Cerebellar nuclear complex (tissue), 1 donor: ENCODE measurements around the gene SEMA3A.
"Not testable (repeated sequence)": the region's sequence is repeated elsewhere in the genome, so short reads cannot be mapped to it uniquely, and the experiment has no call there.

ENCODE experiments used
- DNase-seq, 2 experiments: peaks; one replicate each; lab custom pipeline; 2025; lab: John Stamatoyannopoulos, UW

Gene SEMA3A

GRCh38 chr7:84060000-84060399, 134.6 kb downstream of the SEMA3A start:
- no peak for DNase-seq

- DNase-seq = no peak
These were observed 136.1 kb downstream of the SEMA3A start for GRCh38 chr7:84058311-84059076.

GRCh38 chr7:84057576-84057975, 137.0 kb downstream of the SEMA3A start:
- DNase-seq = no peak

GRCh38 chr7:84055904-84056605, 138.5 kb downstream of the SEMA3A start:
- DNase-seq = no peak

GRCh38 chr7:84055199-84055598, 139.4 kb downstream of the SEMA3A start:
- not testable (repeated sequence) for DNase-seq

- no peak for DNase-seq
These were observed 145.3 kb downstream of the SEMA3A start for GRCh38 chr7:84049071-84049836.

- DNase-seq = no peak
These were observed 147.5 kb downstream of the SEMA3A start for GRCh38 chr7:84047085-84047484.

- DNase-seq = no peak
These were observed 149.8 kb downstream of the SEMA3A start for GRCh38 chr7:84044834-84045233.

DNA sequence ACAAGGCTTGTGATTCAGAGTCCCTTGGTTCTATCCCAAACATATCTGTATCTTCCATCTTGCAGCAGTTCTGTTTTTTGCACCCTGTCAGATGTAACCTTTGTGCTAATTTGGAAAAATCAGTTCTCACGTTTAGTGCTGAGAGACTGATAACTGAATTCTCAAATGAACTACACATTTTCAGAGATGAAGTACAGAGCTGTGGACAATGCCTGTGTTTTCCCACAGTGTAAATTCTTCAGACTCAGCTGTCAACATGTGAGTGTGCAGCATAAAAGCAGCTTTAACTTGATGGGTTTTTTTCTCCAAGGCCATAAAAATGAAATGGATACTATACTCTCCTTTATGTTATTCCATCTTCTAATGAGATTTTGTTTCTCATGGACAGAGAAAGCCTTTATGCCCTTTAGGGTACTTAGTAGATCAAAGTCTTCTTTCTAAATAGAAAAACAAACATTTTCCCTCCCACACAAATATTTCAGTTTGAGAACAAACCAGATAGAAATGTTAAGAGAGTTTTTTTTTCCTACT, 150.9 kb downstream of the SEMA3A start:
- DNase-seq = no peak

DNA sequence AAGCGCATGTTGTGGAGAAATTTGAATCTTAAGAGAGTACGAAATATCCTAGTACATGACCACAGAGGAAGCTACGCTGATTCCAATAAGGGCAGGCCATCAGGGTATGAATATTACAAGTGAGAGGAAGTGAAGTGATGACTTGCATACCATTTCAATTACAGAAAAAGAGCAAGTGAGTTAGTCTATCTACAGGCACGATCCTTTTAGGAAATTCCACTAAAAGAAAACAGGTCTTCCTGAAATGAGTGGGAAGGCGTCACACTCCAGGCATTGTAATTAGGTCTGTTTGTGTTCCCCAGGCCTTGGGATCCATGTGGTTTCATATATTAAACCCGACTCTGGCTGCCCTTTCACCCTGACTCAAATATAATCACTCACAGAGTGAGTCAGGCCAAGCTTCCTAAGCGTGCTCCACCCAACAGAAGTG, 152.5 kb downstream of the SEMA3A start:
- no peak for DNase-seq

- DNase-seq = no peak
These were observed 152.9 kb downstream of the SEMA3A start for GRCh38 chr7:84041649-84042048.

- no peak for DNase-seq
These were observed 154.2 kb downstream of the SEMA3A start for GRCh38 chr7:84040355-84040754.

DNA sequence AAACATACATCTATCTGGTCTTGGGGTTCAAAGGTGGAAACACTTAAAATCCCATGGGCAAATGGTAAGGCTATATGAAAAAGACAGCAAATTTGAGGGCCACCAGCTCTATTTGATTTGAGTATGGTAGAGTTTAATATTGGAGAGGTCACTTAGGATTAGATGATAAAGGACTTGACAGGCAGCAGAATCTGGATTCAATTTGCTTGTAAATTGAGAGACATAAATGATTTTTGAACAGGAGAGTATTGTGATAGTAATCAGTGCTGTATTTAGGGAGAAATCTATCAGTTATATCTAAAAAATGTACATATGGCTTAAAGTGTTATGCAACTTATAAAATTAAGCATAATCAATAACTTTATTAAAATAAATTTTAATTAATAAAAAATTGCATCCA, 155.2 kb downstream of the SEMA3A start:
- DNase-seq = no peak

GRCh38 chr7:84027678-84028077, 166.9 kb downstream of the SEMA3A start:
- DNase-seq = no peak

- no peak for DNase-seq
These were observed 169.2 kb downstream of the SEMA3A start for GRCh38 chr7:84025332-84025927.

DNA sequence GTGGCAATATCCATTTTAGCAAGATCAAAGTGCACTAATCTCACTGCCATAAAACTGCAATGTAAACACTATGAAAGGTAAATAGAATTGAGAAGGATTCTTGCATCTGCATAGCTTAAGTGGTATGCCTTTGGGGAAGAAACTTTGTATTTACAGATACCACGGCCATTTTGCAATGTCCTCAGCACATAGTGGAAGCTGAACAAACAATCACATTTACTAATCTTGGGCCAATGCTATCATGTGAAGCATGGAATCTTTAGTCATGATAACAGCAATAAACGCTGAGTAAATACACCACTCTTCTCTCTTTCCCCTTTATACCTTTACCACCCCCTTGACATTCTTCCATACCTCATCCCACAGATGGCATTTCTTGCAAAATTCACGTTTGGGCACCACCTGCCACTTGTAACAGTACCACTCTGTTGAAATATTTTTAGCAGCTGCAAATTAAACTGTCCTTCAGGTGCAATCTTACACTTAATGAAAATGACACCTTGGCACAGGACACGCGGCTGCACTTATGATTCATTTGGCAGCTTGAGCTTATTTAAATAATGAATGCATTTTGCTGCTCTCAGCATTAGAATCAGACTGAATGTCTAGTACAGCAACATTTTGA, 171.8 kb downstream of the SEMA3A start:
- no peak for DNase-seq

DNA sequence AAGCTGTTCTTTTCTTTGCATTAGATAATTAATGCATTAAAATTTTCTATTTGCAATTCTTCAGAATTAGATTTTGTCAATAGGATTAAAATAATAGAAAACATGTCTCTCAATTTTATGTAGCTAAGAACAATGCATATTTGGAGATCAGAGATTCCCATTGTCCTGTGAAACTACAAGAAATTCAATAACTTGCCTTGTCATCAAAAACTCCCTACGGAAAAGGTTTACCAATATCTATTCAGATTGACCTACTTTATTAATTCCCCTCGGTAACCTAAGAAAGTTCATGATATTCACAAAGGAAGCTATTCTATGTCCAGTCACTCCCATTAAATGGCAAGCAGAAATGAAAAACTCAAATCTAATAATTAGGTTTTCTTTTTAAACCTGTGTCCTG, 172.6 kb downstream of the SEMA3A start:
- DNase-seq = no peak

DNA sequence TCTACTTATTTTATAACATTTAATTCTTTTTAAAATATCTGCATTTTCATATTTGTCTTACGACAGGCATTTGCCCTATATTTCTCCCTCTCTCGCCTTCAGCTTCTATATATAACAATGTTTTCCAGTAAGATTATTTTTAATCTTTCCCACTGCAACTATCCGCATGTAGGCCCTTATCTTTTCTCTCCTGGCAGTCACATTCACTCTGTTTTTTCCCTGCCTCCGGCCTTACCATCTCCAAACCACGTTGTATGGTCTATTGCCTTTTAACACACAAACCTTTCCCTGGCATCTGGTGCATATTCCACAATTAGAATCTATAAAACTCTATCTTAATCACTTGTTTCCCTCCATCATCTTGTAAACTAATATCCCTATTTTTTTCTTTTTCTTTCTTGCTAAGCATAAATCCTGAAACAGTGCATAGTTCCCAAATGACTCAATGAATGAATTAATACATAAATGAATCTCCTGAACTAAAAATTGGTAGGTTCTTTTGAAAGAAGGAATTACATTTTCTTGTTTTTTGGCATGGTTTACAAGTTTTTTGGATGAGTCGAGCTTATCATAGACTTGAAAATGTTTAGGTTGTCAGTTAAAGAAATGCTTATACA, 173.2 kb downstream of the SEMA3A start:
- DNase-seq = no peak

DNA sequence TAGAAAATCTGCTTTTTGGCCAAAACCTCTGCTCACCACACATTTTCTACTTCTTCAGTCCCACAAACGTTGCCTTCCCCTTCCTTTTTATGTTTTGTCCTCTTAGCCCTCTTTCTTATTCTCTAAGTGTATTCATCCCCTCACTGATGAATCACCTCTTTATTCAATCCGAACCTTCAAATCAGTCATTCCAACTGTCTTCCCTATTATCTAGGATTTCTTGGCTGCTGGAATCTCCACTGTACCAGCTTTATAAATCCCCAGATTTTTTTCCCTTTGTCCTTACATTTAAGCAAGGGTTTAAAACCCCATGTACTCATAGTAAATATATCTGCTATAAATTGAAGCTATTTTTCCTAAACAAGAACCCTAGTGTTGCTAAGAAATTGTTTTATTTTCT, 176.9 kb downstream of the SEMA3A start:
- no peak for DNase-seq

DNA sequence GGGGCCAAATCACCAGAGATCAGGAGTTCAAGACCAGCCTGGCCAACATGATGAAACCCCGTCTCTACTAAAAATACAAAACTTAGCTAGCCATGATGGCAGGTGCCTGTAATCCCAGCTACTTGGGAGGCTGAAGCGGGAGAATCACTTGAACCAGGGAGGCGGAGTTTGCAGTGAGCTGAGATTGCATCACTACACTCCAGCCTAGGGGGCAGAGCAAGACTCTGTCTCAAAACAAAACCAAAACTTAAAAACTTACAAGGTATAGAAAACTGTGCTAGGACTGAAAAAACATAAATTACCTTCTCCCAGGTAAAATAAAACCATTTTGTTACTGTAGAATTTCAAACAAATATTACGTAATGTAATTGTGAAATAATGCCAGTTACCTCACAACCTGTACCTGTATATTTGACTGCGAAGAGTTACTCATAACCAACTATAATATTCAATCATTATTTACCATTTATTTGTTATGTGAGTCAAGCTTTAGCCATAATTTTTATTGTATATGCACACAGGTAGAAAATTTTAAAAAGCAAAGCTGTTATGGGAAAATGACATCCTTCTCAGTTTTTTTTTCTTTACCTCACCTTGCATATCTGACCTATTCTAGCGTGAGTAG, 180.9 kb downstream of the SEMA3A start:
- DNase-seq = no peak

GRCh38 chr7:84009782-84010181, 184.8 kb downstream of the SEMA3A start:
- DNase-seq = no peak
